HPDE6-E6E7 (cell line): ENCODE measurements around the gene ARL13B.
"Not testable (repeated sequence)": the region's sequence is repeated elsewhere in the genome, so short reads cannot be mapped to it uniquely, and the experiment has no call there.

Experiments used
- DNase-seq: peaks from one replicate; pipeline ENCODE4 v3.0.0; 2011; ENCODE audit warnings: missing footprints; ENCODE audit errors: extremely low spot score

Gene ARL13B

DNA sequence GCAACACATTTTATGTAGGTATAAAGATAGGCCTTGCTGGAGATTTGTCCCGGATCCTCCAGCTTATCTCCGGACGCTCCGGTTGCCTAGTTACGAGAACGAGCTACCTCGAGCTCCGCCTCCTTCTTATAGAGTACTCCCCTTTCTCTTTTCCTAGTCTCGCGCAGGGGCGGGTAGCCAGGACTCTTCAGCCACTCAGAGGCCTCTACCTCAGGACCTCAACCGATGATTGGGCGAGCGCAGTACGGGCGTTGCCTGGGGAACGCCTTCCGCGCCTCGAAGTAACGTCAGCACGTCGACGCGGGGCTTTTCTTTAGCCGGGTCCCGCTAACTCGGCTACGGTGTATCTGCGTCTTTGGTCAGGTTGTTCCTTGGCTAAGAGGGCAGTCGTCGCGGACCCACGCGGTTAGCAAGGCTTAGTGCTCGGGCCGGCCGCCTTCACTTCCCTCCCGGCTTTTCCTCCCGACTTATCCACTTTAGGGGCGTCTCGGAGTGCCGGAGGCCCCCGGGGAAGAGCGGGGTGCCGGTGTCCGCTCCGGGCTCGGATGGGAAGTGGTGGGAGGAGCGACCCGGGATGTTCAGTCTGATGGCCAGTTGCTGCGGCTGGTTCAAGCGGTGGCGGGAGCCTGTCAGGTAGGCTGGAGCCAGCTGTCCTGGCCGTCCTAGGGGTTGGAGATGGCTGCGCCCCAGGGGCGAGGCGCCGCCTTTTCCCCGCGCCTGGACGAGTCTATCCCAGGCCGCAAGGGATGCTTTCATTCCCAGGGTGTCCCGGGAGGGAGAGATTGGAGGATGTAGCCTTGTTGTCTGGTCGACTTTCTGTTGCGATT is at the start of gene ARL13B:
Gene ARL13B, plus strand, starts transcription at position 306 of the 827 bp plus-strand sequence. Its CDS starts 269 bp downstream, at position 575.
- peak; percentile 97 for DNase-seq

DNA sequence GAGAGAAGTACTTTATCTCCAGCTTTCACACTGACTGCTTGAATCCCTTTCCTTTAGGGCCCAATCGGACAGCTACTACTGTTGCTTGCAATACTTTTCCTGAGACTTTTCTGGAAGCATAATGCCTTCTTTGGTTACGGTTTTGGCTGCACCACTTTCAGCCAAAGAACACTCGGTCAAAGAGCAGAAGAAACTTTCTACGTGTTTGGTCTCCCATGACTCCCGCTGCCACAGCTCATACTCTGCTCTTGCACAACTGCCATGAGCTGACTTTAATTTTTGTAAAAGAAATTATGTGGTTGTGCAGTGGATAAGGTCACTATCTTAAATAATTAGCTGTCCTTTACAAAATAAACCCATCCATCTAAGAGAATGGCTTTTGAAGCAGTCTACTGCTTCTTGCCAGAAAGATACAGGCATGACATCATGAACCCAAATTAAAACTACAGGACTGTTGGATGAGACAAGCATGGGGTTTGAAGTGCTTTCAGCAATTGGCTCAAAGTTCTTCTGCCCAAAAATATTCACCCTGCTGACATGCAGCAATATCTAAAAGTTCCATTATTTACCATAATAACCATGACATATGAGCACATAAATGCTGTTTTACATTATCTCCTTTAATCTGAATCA is 48.2 kb upstream of the ARL13B start:
- no peak for DNase-seq

DNA sequence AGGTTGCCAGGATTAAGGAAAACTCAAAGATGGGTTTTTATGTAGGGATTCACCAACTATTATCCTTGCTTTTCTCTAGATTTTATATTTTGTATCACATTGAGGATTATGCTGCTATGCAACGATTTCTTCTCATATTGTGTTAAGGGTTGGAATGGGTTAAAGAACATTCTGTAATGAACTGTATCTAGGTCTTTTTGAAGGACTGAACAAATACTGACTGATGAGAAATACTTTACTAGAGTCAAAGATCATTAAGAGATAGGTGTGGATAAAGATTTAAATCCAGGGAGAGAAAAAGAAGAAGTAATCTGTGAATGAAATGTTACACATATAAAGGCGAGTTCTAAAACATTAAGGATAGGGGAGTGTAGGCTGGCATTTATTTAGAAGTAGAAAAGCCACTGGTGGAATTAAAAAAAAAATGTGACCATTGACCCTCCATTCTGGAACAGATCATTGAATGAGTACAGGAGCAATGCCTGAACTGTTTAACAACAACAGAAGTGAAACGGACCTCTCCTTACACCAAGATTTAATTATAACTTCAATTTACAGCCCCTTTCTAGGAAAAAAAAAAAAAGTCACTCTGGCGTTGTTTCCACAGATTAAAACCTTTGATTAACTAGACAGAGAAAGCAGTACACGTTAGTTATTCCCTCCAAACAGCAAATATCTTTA is 45.4 kb upstream of the ARL13B start:
- no peak for DNase-seq

DNA sequence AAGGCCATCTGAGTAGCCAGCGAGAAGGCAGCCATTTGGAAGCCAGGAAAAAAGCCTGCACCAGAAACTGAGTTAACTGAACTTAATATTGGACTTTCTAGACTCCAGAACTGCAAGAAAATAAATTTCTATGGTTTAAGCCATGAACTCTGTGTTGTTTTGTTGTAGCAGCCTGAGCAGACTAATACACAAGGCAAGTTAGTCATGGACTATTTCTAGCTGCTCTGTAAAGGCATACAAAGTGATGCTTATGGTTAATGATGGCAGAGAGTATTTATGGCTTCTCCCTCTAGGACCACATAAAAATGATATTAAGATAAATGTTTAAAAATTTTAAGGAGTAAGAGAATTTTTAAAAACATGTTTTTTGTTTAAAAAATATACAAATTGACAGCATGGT is 43.4 kb upstream of the ARL13B start:
- no peak for DNase-seq

DNA sequence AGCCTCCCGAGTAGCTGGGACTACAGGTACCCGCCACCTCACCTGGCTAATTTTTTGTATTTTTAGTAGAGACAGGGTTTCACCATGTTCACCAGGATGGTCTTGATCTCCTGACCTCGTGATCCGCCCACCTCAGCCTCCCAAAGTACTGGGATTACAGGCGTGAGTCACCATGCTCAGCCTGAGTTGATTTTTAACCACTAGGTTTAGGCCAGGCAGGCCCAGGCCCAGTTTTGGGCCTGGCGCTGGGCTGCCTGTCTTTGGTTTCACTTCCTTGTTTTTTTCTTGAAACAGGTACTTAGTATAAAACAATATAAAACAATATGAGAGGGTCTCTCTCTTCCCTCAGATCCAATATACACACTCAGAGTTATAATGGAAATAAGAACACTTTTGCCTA is 42.5 kb upstream of the ARL13B start:
- DNase-seq = not testable (repeated sequence)

DNA sequence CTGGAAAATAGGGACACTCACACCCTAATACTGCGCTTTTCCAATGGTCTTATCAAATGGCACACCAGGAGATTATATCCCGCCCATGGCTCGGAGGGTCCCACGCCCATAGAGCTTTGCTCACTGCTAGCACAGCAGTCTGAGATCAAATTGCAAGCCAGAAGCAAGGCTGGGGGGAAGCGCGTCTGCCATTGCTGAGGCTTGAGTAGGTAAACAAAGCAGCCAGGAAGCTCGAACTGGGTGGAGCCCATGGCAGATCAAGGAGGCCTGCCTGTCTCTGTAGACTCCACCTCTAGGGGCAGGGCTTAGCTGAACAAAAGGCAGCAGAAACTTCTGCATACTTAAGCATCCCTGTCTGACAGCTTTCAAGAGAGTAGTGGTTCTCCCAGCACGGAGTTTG is 30.0 kb upstream of the ARL13B start:
- DNase-seq = not testable (repeated sequence)

DNA sequence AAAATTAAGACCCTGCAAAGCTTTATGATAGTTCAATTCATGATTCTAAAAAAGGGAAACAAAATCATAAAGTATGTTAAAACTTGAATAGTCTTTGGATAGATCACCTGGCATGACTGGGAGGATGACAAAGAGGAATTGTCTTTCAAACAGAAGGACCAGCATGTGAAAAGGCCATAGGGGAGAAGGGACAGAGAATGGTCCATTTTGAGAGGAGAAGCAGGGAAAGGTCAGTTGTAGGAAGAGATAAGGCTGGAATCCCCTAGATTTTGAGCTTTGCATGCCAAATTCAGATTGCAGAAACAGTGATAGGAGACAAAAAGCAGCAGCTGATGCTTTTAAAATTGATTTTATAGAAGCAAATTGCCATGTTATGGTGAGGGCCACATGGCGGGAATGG is 18.9 kb upstream of the ARL13B start:
- DNase-seq = no peak

DNA sequence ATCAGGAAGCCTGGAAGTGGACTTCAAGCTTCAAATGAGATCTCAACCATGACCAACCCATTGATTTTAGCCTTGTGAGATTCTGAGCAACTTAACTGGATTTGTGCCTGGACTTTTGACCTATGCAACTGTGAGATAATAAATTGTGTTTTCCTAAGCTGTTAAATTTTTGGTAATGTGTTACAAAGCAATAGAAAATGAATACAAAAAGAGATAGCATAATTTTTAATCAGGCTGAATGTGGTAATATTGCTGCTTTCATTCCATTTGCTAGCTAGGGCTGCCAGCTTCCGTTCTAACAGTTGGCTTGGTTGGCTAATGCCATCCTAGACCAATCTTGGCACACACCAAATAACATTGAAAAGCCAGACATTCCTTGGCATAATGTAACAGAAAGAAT is 18.5 kb upstream of the ARL13B start:
- no peak for DNase-seq

DNA sequence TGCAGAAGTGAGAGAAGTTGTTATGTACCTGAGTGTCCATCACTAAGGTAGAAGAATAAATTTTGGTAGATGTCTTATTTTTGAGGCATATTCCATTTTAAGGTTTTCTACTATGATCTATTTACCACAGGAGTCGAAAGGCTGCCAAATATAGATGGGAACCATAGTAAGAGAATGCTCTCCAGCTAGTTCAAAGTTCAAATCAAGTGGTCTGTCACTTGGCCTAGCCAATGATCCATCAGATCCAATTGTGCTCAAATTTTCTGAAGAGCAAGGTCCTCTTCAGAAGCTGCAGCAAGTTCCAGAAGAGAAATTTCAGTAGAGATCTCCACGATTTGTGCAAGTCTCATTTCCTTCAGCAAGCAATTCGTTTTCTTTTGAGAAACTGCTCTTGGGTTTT is 17.2 kb upstream of the ARL13B start:
- no peak for DNase-seq

DNA sequence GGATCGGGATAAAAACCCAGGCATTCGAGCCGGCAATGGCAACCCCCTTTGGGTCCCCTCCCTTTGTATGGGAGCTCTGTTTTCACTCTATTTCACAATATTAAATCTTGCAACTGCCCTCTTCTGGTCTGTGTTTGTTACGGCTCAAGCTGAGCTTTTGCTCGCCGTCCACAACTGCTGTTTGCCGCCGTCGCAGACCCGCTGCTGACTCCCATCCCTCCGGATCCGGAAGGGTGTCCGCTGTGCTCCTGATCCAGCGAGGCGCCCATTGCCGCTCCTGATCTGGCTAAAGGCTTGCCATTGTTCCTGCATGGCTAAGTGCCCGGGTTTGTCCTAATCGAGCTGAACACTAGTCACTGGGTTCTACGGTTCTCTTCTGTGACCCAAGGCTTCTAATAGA is 14.8 kb upstream of the ARL13B start:
- not testable (repeated sequence) for DNase-seq

DNA sequence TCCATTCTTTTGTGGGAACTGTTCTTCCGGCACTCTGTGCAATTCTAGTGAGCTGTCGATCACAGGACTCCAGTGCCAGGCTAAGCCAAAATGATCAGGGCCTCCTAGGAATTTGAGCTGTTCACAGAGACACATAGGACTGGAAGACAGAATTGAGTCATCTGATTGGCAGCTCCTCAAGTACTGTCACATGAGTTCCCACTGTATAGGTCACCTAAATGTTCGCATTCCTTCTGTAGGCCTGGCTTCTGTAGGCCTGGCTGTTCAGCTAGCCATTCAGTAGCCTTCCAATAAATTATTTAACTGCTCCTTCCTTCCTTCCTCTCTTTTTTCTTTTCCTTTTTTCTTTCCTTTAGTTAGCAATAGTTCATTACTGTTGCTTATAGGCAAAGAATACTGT is 10.5 kb upstream of the ARL13B start:
- DNase-seq = peak; percentile 14

DNA sequence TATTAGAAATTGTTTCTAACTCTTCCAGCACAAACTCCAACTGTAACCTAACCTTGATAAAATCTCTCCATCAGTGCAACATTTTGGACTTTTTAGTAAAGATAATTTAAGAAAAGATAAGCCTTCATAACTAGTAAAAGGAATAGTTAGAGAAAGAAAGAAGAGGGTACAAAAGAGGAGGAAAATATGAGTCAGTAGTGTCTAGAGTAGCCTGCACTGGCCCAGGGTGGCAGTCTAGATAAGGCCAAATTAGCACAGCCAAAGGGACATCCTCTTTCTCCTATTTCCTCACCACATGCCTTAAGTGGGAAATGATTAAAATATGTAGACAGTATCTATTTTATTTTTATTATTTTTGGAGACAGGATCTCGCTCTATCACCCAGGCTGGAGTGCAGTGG is 10.0 kb upstream of the ARL13B start:
- DNase-seq = no peak

DNA sequence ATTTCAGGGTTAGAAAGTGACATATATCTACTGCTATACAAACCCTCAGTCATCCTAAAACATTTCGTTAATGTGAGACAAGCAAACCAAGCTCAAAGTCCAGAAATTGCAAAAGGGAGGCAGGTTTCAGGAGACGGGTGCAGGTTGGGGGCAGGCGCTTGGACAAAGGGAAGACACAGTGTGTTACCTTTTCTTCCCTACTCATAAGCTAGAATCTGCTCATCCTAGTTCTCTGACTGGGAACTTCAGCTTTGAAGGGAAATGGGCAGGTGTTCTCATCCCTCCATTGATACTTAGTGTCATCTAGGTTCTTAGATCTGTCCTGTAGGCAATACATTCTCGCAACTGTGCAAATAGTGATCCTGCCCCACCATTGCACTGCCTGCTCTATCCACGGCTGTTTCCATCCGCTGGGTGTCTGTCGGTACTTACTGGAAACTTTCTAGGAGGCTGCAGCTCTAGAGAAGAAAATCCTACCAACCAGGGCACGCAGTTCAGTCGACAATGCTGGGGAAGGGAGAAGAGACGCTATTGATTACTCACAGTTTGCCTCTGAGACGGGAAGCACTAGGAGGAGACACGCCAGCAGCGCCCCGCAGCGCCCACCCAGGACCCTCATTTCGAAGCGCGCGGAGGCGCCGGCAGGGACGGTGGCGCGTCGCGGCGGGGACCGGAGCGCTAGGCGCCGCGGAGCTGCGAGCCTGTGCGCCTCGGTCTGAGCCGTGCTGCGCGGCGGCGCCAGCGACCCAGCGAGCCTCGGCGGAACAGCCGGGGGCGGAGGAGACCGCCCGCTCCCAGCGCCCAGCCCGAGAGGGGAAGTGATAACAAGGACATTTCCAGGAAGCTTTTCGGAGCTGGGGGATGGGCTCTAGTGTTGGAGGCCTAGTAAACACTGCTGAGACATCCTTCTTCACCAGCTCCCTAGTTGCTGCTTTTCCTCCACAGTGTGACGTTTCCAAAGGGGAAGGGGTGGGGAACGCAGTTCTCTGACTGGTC is 6.5 kb upstream of the ARL13B start, which contains the start of gene PROS1:
Gene PROS1, minus strand, starts transcription at position 766 of the 996 bp plus-strand sequence. Its CDS starts 147 bp downstream, at position 619.
- peak; percentile 9 for DNase-seq

DNA sequence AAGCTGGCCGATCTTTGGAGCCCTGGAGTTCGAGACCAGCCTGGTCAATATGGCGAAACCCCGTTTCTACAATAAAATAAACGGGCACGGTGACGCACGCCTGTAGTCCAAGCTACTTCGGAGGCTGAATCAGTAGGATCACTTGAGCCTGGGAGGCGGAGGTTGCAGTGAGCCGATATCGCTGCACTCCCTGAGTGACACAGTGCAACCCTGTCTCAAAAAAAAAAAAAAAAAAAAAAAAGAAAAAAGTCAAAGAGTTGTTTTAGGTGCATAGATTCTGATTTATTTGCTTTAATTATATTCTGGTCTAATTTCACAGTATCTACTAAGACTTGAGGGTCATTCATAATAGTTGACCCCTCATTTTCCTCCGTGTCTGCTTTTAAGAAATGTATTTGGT is 1.7 kb downstream of the ARL13B start:
- no peak for DNase-seq

DNA sequence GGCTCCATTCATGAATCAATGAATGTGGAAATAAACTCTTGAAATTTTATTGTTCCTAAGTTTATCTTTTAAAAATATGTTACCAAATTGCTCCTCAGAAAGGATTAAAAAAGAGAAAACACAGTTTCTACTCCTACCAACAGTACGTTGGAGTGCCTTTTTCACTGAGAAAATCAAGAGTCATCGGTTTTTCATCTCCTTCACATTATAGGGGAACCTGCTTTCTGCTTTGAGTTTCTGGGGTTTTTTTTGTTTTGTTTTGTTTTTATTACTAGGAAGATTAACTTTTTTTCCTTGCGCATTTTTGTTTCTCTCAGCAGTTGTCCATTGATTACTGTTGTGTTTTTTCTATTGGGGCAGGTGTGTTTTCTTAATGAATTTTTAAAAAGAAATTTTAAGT is 3.5 kb downstream of the ARL13B start:
- no peak for DNase-seq

DNA sequence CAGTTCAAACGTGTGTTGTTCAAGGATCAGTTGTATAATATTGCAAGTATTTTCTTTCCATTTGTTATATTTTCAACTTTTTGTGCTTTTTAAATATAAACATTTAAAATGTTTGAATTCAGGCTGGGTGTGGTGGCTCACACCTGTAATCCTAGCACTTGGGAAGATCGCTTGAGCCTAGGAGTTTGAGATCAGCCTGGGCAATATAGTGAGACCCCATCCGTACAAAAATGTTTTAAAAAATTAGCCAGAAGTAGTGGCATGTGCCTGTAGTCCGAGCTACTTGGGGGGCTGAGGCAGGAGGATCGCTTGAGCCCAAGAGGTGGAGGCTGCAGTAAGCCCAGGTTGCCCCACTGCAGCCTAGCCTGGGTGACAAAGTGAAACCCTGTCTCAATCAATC is 4.7 kb downstream of the ARL13B start:
- no peak for DNase-seq

DNA sequence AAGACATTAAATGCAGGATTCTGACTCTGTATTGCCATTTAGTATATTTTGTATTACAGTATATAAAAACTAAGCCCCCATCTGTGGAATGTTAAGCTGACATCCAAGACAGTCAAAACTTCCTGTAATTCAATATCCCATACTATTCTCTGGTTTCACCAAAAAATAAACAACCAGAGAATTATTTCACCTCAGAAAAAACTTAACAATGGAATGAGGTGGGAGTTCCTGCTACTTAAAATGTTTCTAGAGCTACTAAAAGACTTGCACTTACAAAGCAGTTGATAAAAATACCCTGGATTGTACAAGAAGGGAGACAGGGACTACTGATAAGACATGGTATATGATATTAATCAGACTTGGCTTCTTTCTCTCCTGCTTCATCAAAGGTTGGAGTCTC is 8.3 kb downstream of the ARL13B start:
- DNase-seq = no peak

DNA sequence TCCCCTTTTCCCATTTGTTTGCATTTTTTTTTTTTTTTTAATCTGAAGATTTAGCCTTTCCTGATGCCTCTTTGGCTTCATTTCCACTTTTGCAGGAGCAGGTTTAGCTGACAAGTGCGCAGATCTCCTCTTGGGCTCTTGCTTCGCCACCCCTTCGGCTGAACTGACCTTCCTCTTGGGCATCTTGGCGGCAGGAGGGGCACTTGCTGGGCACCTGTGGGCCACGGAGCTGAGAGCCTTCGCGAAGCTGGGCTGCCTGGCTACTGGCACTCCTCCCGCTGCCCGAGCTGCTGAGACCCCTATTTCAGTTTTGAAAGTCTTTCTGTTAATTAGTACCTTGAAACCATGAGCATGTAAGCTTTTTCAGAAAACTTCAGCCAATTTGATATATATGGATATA is 8.8 kb downstream of the ARL13B start:
- no peak for DNase-seq

DNA sequence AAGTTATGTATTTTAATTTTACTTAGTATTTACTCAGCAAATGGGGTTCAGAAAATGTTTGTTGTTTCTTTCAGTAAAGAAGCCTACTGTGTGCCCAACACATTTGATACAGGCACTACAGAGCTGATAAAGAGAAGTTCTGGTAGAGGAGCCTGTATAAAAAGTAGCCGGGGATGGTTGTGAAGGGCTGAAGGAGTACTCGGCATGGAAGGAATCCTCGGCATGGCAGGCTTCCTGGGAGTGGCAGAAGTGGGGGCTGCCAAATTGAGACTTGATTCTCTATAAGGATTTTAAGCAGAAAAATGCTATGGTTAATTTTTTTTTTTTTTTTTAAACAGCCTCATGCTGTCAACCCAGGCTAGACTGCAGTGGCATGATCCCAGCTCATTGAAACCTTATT is 9.3 kb downstream of the ARL13B start:
- no peak for DNase-seq

DNA sequence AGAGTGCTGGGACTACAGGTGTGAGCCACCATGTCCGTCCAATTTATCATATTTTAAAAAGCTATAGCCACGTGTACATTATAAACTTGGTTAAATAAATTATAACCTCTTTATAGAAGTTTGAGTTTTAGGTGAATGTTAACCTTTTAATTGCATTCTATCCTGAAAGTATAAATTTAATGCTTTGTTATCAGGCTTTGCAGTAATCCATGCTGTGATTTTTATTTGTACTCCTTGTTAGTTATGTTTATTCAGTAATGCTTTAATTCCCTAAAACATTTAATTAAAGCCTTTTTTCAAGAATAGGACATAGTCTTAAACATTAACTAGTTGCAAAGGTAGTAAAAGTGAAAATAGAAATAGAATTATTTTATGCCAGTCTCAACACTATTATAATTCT is 11.7 kb downstream of the ARL13B start:
- DNase-seq = no peak

DNA sequence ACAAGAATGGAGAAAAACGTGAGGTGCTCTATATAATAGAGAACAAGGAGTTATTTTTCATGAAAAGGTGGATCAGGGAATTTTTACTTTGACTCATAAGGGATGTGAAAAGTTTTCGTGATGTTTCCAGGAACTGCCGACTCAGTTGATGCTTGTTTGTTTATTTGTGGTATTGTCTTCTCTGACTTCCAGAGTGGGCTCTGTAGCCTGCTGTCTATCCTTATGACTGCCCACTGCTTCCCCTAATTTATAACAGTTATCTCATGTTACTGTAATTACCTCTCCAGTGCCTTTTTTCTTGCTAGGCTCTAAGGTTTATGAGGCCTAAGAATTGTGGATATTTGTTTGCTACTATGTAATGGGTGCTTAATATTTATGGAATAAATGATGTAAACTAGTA is 12.3 kb downstream of the ARL13B start:
- DNase-seq = no peak
